ENCODE measurements around the gene PARD3B. TPM values are rescaled to one million over a fixed set of nuclear protein-coding genes. Genes with fewer than 3 reads are reported as not detected.

PARD3B gene
- total RNA-seq, 6 experiments from 2014 or later: 5.3 to 11.2 (median 8.3) TPM

GRCh38 chr2:204781941-204782340 lies 236.7 kb downstream of the PARD3B start:
- H3K36me3 ChIP-seq: no peaks in the 10 kb centered on the region
- 92% methylated on average over 1 of the region's 1 CpG for WGBS (ENCODE audit: insufficient coverage, low coverage, low lambda C conversion rate, missing lambda C conversion rate)
- intact Hi-C loops (cut with DNase I): no loop called here
- H3K4me3 ChIP-seq: no peak overlapping the region
- H3K27me3 ChIP-seq: no peaks in the 10 kb centered on the region
- no peak for TF ChIP-seq CTCF (IDR thresholded peaks at IDR 0.05)
- TF ChIP-seq POLR2A (IDR thresholded peaks at IDR 0.05): no peak
- DNase-seq (no peak), ATAC-seq (no peak)
- H3K4me1 ChIP-seq: no peaks in the 10 kb centered on the region
- no peak overlapping the region for H3K27ac ChIP-seq
- H3K9me3 ChIP-seq: no peaks in the 10 kb centered on the region

- H3K27ac ChIP-seq: no peak overlapping the region
- H3K27me3 ChIP-seq: no peaks in the 10 kb centered on the region
- ATAC-seq (no peak), DNase-seq (no peak)
- TF ChIP-seq POLR2A (IDR thresholded peaks at IDR 0.05) (no peak), CTCF (IDR thresholded peaks at IDR 0.05) (no peak)
- no peaks in the 10 kb centered on the region for H3K9me3 ChIP-seq
- intact Hi-C loops (cut with DNase I): no loop called here
- H3K4me1 ChIP-seq: no peaks in the 10 kb centered on the region
- H3K4me3 ChIP-seq: no peak overlapping the region
- WGBS (ENCODE audit: insufficient coverage, low coverage, low lambda C conversion rate, missing lambda C conversion rate): 94% methylated on average over 3 of the region's 3 CpGs
- no peaks in the 10 kb centered on the region for H3K36me3 ChIP-seq
These were observed 244.8 kb downstream of the PARD3B start for GRCh38 chr2:204790076-204790475.

- intact Hi-C loops (cut with DNase I): no loop called here
- H3K36me3 ChIP-seq: no peaks in the 10 kb centered on the region
- ATAC-seq (no peak), DNase-seq (no peak)
- no peak overlapping the region for H3K4me3 ChIP-seq
- H3K9me3 ChIP-seq: no peaks in the 10 kb centered on the region
- H3K27me3 ChIP-seq: no peaks in the 10 kb centered on the region
- H3K4me1 ChIP-seq: no peaks in the 10 kb centered on the region
- TF ChIP-seq CTCF (IDR thresholded peaks at IDR 0.05) (no peak), POLR2A (IDR thresholded peaks at IDR 0.05) (no peak)
- H3K27ac ChIP-seq: no peak overlapping the region
These were observed 246.0 kb downstream of the PARD3B start for GRCh38 chr2:204791230-204791629.

- H3K9me3 ChIP-seq: no peaks in the 10 kb centered on the region
- H3K4me1 ChIP-seq: no peaks in the 10 kb centered on the region
- H3K4me3 ChIP-seq: no peak overlapping the region
- DNase-seq (no peak), ATAC-seq (no peak)
- TF ChIP-seq CTCF (IDR thresholded peaks at IDR 0.05): no peak
- TF ChIP-seq POLR2A (IDR thresholded peaks at IDR 0.05): no peak
- 86% methylated on average over 2 of the region's 2 CpGs for WGBS (ENCODE audit: insufficient coverage, low coverage, low lambda C conversion rate, missing lambda C conversion rate)
- intact Hi-C loops (cut with DNase I): no loop called here
- no peaks in the 10 kb centered on the region for H3K27me3 ChIP-seq
- no peak overlapping the region for H3K27ac ChIP-seq
- no peaks in the 10 kb centered on the region for H3K36me3 ChIP-seq
These were observed 249.3 kb downstream of the PARD3B start for GRCh38 chr2:204794624-204795023.

- Histone ChIP-seq H3K4me3 (no peak overlapping the region), H3K27ac (no peak overlapping the region), H3K36me3 (no peaks in the 10 kb centered on the region), H3K27me3 (no peaks in the 10 kb centered on the region), H3K4me1 (no peaks in the 10 kb centered on the region), H3K9me3 (no peaks in the 10 kb centered on the region)
- no peak for DNase-seq
- TF ChIP-seq POLR2A (IDR thresholded peaks at IDR 0.05) (no peak), CTCF (IDR thresholded peaks at IDR 0.05) (no peak)
- intact Hi-C loops (cut with DNase I): no loop called here
- WGBS (ENCODE audit: insufficient coverage, low coverage, low lambda C conversion rate, missing lambda C conversion rate): 89% methylated on average over 1 of the region's 1 CpG
- no peak for ATAC-seq
These were observed 249.9 kb downstream of the PARD3B start for GRCh38 chr2:204795156-204795555.
